ENCODE results near the gene JSRP1.
A peak's percentile ranks its signal among the peaks of the same experiment; 100 is the strongest.

Gene JSRP1

GRCh38 chr19:2275588-2276428 is 19.6 kb upstream of the JSRP1 start:
- no peak for TF ChIP-seq CTCF (IDR thresholded peaks at IDR 0.05; ENCODE audit: control insufficient read depth, insufficient read depth, low read depth, low read length, missing control alignments)
- no peak overlapping the region for H3K4me3 ChIP-seq (ENCODE audit: control insufficient read depth, low read depth, low read length)
- no peak for DNase-seq (ENCODE audit: low read depth)

- H3K4me3 ChIP-seq (ENCODE audit: control insufficient read depth, low read depth, low read length): no peak overlapping the region
- DNase-seq (ENCODE audit: low read depth): no peak
- TF ChIP-seq CTCF (IDR thresholded peaks at IDR 0.05; ENCODE audit: control insufficient read depth, insufficient read depth, low read depth, low read length, missing control alignments): peak; percentile 58
These were observed 18.8 kb upstream of the JSRP1 start for GRCh38 chr19:2274931-2275535.

GRCh38 chr19:2274185-2274711 is 18.0 kb upstream of the JSRP1 start:
- no peak for DNase-seq (ENCODE audit: low read depth)
- TF ChIP-seq CTCF (IDR thresholded peaks at IDR 0.05; ENCODE audit: control insufficient read depth, insufficient read depth, low read depth, low read length, missing control alignments): no peak
- H3K4me3 ChIP-seq (ENCODE audit: control insufficient read depth, low read depth, low read length): peak overlapping the region; percentile 37; the same call in 1 of the 2 replicates

- DNase-seq (ENCODE audit: low read depth): no peak
- peak; percentile 77 for TF ChIP-seq CTCF (IDR thresholded peaks at IDR 0.05; ENCODE audit: control insufficient read depth, insufficient read depth, low read depth, low read length, missing control alignments)
- H3K4me3 ChIP-seq (ENCODE audit: control insufficient read depth, low read depth, low read length): peak overlapping the region; percentile 45
These were observed 17.4 kb upstream of the JSRP1 start for GRCh38 chr19:2273356-2274184.

GRCh38 chr19:2271234-2272103 is 15.3 kb upstream of the JSRP1 start:
- H3K4me3 ChIP-seq (ENCODE audit: control insufficient read depth, low read depth, low read length): peak overlapping the region; percentile 90
- TF ChIP-seq CTCF (IDR thresholded peaks at IDR 0.05; ENCODE audit: control insufficient read depth, insufficient read depth, low read depth, low read length, missing control alignments): no peak
- DNase-seq (ENCODE audit: low read depth): no peak

All from AG09309 (cell line).